Astrocyte (in vitro differentiated cells and primary cell): ENCODE data around the gene CPSF2. TPM values are rescaled to one million over a fixed set of nuclear protein-coding genes. Genes with fewer than 3 reads are reported as not detected.

Experiments
- DNase-seq: peaks from one replicate; pipeline ENCODE4 v3.0.0-alpha.2; 2010; ENCODE audit warnings: low read depth
- FAIRE-seq: peaks from 2 replicates; lab custom pipeline; 2011; peaks lifted over from hg19 to GRCh38; lab: Jason Lieb, UNC
- H2AFZ ChIP-seq: 2 replicates; pipeline ENCODE4 v1.6.0; 2012; ENCODE audit warnings: low read depth, low read length, inconsistent platforms
- H3K27ac ChIP-seq: 2 replicates; pipeline ENCODE4 v1.5.1; 2011; ENCODE audit warnings: low read depth, low read length, inconsistent platforms
- H3K27me3 ChIP-seq: 2 replicates; pipeline ENCODE4 v1.6.0; 2011; ENCODE audit warnings: low read length, inconsistent platforms; ENCODE audit not compliant: insufficient read depth
- H3K36me3 ChIP-seq: 2 replicates; pipeline ENCODE4 v1.5.1; 2011; ENCODE audit warnings: low read length, inconsistent platforms; ENCODE audit not compliant: insufficient read depth
- H3K4me1 ChIP-seq: 2 replicates; pipeline ENCODE4 v1.5.1; 2011; ENCODE audit warnings: low read length, inconsistent platforms; ENCODE audit not compliant: insufficient read depth
- H3K4me2 ChIP-seq: 2 replicates; pipeline ENCODE4 v1.6.0; 2012; ENCODE audit warnings: low read length, inconsistent platforms
- H3K4me3 ChIP-seq: 2 replicates; pipeline ENCODE4 v1.5.1; 2011; ENCODE audit warnings: low read depth, mild to moderate bottlenecking, low read length, inconsistent platforms; ENCODE audit not compliant: insufficient read depth
- H3K79me2 ChIP-seq: 2 replicates; pipeline ENCODE4 v1.6.0; 2012; ENCODE audit warnings: mild to moderate bottlenecking, low read length, inconsistent platforms; ENCODE audit not compliant: insufficient read depth
- H3K9ac ChIP-seq: 2 replicates; pipeline ENCODE4 v1.6.0; 2012; ENCODE audit warnings: mild to moderate bottlenecking, low read length, inconsistent platforms
- H3K9me3 ChIP-seq: 2 replicates; pipeline ENCODE4 v1.5.1; 2012; ENCODE audit warnings: low read depth, mild to moderate bottlenecking, low read length, inconsistent platforms; ENCODE audit not compliant: insufficient read depth
- H4K20me1 ChIP-seq: 2 replicates; pipeline ENCODE4 v1.6.0; 2012; ENCODE audit warnings: low read length, inconsistent platforms; ENCODE audit not compliant: insufficient read depth
- H3K27ac Mint-ChIP-seq: one replicate; pipeline ENCODE4 v1.8.0; 2021; ENCODE audit warnings: mild to moderate bottlenecking, mixed read lengths; ENCODE audit not compliant: unreplicated experiment
- H3K27me3 Mint-ChIP-seq: one replicate; pipeline ENCODE4 v1.8.0; 2021; ENCODE audit warnings: low read depth, mixed read lengths; ENCODE audit not compliant: unreplicated experiment
- H3K36me3 Mint-ChIP-seq: one replicate; pipeline ENCODE4 v1.8.0; 2021; ENCODE audit warnings: low read depth, mixed read lengths; ENCODE audit not compliant: unreplicated experiment
- H3K4me1 Mint-ChIP-seq: one replicate; pipeline ENCODE4 v1.8.0; 2021; ENCODE audit warnings: low read depth, mixed read lengths; ENCODE audit not compliant: unreplicated experiment
- H3K4me3 Mint-ChIP-seq: one replicate; pipeline ENCODE4 v1.8.0; 2021; ENCODE audit warnings: mild to moderate bottlenecking, moderate library complexity, mixed read lengths; ENCODE audit not compliant: unreplicated experiment
- H3K9me3 Mint-ChIP-seq: one replicate; pipeline ENCODE4 v1.8.0; 2021; ENCODE audit warnings: mild to moderate bottlenecking, mixed read lengths; ENCODE audit not compliant: unreplicated experiment
- CTCF ChIP-seq: IDR thresholded peaks from 2 replicates; pipeline ENCODE4 v1.5.1; 2011; ENCODE audit warnings: low read depth, mild to moderate bottlenecking, inconsistent platforms, low read length, moderate library complexity; ENCODE audit not compliant: insufficient read depth
- EZH2 ChIP-seq: IDR thresholded peaks from 2 replicates; pipeline ENCODE4 v1.6.1; 2012; ENCODE audit warnings: mild to moderate bottlenecking, low read length, inconsistent platforms; ENCODE audit not compliant: insufficient read depth
- total RNA-seq: library from RNA; stranded (reverse); gene quantifications from 2 replicates; pipeline ENCODE4 v1.2.1, GENCODE V29; 2021

CPSF2 gene
- total RNA-seq, 1 donor from 2014 or later = 58.6 TPM

GRCh38 chr14:92153581-92153980 is 31.8 kb downstream of the CPSF2 start:
- Histone ChIP-seq H3K9ac (no peak overlapping the region), H4K20me1 (no peaks in the 10 kb centered on the region), H2AFZ (no peak overlapping the region), H3K4me1 (no peaks in the 10 kb centered on the region), H3K4me2 (no peak overlapping the region), H3K27me3 (no peaks in the 10 kb centered on the region), H3K9me3 (no peaks in the 10 kb centered on the region), H3K4me3 (no peak overlapping the region), H3K36me3 (peaks cover 29% of the 10 kb centered on the region), H3K27ac (no peak overlapping the region), H3K79me2 (no peaks in the 10 kb centered on the region)
- no peak overlapping the region for H3K27ac Mint-ChIP-seq
- DNase-seq (no peak), FAIRE-seq (no peak)
- no peaks in the 10 kb centered on the region for H3K4me1 Mint-ChIP-seq
- H3K4me3 Mint-ChIP-seq = no peak overlapping the region
- H3K27me3 Mint-ChIP-seq = no peaks in the 10 kb centered on the region
- peaks cover 5% of the 10 kb centered on the region for H3K36me3 Mint-ChIP-seq
- no peak for TF ChIP-seq EZH2
- TF ChIP-seq CTCF = no peak
- no peaks in the 10 kb centered on the region for H3K9me3 Mint-ChIP-seq

GRCh38 chr14:92154283-92154942 is 32.6 kb downstream of the CPSF2 start:
- Histone ChIP-seq H3K79me2 (no peaks in the 10 kb centered on the region), H3K4me1 (no peaks in the 10 kb centered on the region), H3K9ac (no peak overlapping the region), H3K27ac (no peak overlapping the region), H3K36me3 (peaks cover 36% of the 10 kb centered on the region), H3K9me3 (no peaks in the 10 kb centered on the region), H3K27me3 (no peaks in the 10 kb centered on the region), H4K20me1 (no peaks in the 10 kb centered on the region), H3K4me2 (no peak overlapping the region), H2AFZ (no peak overlapping the region), H3K4me3 (no peak overlapping the region)
- FAIRE-seq (no peak), DNase-seq (no peak)
- no peak overlapping the region for H3K27ac Mint-ChIP-seq
- no peaks in the 10 kb centered on the region for H3K4me1 Mint-ChIP-seq
- H3K27me3 Mint-ChIP-seq = no peaks in the 10 kb centered on the region
- peaks cover 6% of the 10 kb centered on the region for H3K36me3 Mint-ChIP-seq
- no peak overlapping the region for H3K4me3 Mint-ChIP-seq
- no peak for TF ChIP-seq EZH2
- no peak for TF ChIP-seq CTCF
- H3K9me3 Mint-ChIP-seq = no peaks in the 10 kb centered on the region

GRCh38 chr14:92160619-92161018 is 38.9 kb downstream of the CPSF2 start:
- DNase-seq (peak; percentile 49), FAIRE-seq (no peak)
- Histone ChIP-seq H2AFZ (no peak overlapping the region), H3K79me2 (no peaks in the 10 kb centered on the region), H3K36me3 (peaks cover 47% of the 10 kb centered on the region), H3K4me1 (no peaks in the 10 kb centered on the region), H3K9me3 (no peaks in the 10 kb centered on the region), H3K4me2 (no peak overlapping the region), H3K4me3 (no peak overlapping the region), H4K20me1 (no peaks in the 10 kb centered on the region), H3K27ac (no peak overlapping the region), H3K9ac (no peak overlapping the region), H3K27me3 (no peaks in the 10 kb centered on the region)
- no peak for TF ChIP-seq CTCF
- no peak for TF ChIP-seq EZH2
- Mint-ChIP-seq H3K9me3 (no peaks in the 10 kb centered on the region), H3K27ac (no peak overlapping the region), H3K4me1 (no peaks in the 10 kb centered on the region), H3K4me3 (no peak overlapping the region), H3K36me3 (peaks cover 29% of the 10 kb centered on the region), H3K27me3 (no peaks in the 10 kb centered on the region)
